ENCODE data around the gene FMN2. TPM values are rescaled to one million over a fixed set of nuclear protein-coding genes. Genes with fewer than 3 reads are reported as not detected.

FMN2 gene
- total RNA-seq, 1 donor from 2014 or later = 150 TPM

DNA sequence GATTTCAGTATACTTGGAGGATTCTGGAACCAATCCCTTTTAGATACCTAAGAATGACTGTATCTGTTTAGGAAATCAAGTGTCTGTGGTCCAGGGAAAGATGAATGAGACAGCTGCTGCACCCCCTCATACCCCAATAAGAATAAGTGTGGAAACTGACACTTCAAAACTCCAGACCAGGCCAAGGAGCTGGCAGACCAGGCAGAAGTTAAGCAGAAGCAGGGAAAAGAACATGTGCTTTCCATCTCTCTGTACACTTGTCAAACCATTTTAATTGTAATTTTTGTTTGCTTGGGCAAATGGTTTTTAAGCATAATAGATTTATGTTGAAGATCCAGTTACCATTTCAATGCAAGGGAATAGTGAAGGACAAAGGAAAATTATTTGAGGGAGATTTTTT, 420.1 kb downstream of the FMN2 start:
- H3K9me3 Mint-ChIP-seq (ENCODE audit: unreplicated experiment) = no peaks in the 10 kb centered on the region
- H3K36me3 Mint-ChIP-seq (ENCODE audit: unreplicated experiment) = no peaks in the 10 kb centered on the region
- no peak overlapping the region for H3K27ac Mint-ChIP-seq (ENCODE audit: unreplicated experiment)
- no peaks in the 10 kb centered on the region for H3K27me3 Mint-ChIP-seq (ENCODE audit: unreplicated experiment)
- no peak overlapping the region for H3K4me3 Mint-ChIP-seq (ENCODE audit: unreplicated experiment)
- H3K4me1 Mint-ChIP-seq (ENCODE audit: low read depth, unreplicated experiment) = no peaks in the 10 kb centered on the region
- DNase-seq = no peak
- TF ChIP-seq, protein P1, sequence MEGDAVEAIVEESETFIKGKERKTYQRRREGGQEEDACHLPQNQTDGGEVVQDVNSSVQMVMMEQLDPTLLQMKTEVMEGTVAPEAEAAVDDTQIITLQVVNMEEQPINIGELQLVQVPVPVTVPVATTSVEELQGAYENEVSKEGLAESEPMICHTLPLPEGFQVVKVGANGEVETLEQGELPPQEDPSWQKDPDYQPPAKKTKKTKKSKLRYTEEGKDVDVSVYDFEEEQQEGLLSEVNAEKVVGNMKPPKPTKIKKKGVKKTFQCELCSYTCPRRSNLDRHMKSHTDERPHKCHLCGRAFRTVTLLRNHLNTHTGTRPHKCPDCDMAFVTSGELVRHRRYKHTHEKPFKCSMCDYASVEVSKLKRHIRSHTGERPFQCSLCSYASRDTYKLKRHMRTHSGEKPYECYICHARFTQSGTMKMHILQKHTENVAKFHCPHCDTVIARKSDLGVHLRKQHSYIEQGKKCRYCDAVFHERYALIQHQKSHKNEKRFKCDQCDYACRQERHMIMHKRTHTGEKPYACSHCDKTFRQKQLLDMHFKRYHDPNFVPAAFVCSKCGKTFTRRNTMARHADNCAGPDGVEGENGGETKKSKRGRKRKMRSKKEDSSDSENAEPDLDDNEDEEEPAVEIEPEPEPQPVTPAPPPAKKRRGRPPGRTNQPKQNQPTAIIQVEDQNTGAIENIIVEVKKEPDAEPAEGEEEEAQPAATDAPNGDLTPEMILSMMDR (IDR thresholded peaks at IDR 0.05; ENCODE audit: partially characterized antibody, unreplicated experiment) = no peak

DNA sequence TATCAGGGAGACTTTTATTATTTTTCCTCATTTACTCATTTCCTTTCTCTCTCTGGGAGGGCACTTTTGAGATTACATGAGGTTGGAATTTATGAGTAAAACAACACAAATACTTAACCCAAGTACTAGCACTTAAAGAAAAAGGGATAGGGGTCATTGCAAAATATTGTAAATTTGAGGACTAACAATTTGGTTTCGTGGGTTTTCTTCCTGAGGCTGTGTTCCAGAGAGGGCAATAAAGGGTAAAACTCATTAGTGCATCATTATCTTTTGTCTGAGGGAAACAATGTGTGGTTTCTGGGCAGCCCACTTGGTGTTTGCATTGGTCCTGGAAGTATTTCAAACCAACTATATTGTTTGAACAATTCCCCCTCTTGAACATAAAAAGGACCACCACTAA, 423.8 kb downstream of the FMN2 start:
- DNase-seq = no peak
- Mint-ChIP-seq H3K4me1 (ENCODE audit: low read depth, unreplicated experiment) (no peaks in the 10 kb centered on the region), H3K27me3 (ENCODE audit: unreplicated experiment) (no peaks in the 10 kb centered on the region), H3K27ac (ENCODE audit: unreplicated experiment) (no peak overlapping the region), H3K36me3 (ENCODE audit: unreplicated experiment) (no peaks in the 10 kb centered on the region), H3K9me3 (ENCODE audit: unreplicated experiment) (no peaks in the 10 kb centered on the region), H3K4me3 (ENCODE audit: unreplicated experiment) (no peak overlapping the region)
- TF ChIP-seq, protein P1 (IDR thresholded peaks at IDR 0.05; ENCODE audit: partially characterized antibody, unreplicated experiment) = no peak

DNA sequence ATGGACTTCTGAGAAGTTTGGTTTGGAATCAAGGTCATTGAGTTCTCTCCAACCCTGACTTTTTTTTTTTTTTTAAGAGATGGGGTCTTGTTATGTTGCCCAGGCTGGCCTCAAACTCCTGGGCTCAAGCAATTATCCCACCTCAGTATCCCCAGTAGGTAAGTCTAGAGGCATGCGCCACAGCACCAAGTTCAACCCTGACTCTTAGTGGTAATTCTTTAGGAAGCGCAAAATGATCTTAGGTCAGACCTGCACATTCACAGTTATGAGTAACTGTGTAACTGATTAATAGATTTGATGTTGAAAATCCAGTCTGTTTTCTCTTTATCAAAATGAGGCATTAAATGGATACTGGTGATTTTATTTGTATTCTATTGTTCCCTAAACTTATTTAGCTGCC, 424.4 kb downstream of the FMN2 start:
- DNase-seq = no peak
- no peaks in the 10 kb centered on the region for H3K9me3 Mint-ChIP-seq (ENCODE audit: unreplicated experiment)
- H3K4me3 Mint-ChIP-seq (ENCODE audit: unreplicated experiment) = no peak overlapping the region
- H3K4me1 Mint-ChIP-seq (ENCODE audit: low read depth, unreplicated experiment) = no peaks in the 10 kb centered on the region
- no peaks in the 10 kb centered on the region for H3K27me3 Mint-ChIP-seq (ENCODE audit: unreplicated experiment)
- H3K27ac Mint-ChIP-seq (ENCODE audit: unreplicated experiment) = no peak overlapping the region
- no peaks in the 10 kb centered on the region for H3K36me3 Mint-ChIP-seq (ENCODE audit: unreplicated experiment)
- TF ChIP-seq, protein P1 (IDR thresholded peaks at IDR 0.05; ENCODE audit: partially characterized antibody, unreplicated experiment) = no peak

DNA sequence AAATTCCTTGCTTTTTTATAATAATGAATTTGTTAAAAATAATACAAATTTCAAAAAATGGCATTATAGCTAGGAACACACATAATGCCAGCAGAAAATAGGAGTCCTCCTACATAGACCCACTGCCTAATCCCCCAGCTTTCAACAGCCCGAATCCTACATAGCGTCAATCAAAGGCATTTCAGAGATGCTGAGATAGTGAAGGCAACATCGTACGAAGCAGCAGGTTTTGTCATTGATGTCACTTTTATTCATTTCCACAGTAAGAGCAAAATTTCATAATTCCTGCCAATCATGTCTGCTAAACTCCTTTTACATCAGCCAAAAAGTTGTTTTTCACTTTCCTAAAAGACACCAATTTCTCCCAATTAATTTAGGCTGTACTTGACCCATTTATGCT, 426.2 kb downstream of the FMN2 start:
- H3K27me3 Mint-ChIP-seq (ENCODE audit: unreplicated experiment) = no peaks in the 10 kb centered on the region

DNA sequence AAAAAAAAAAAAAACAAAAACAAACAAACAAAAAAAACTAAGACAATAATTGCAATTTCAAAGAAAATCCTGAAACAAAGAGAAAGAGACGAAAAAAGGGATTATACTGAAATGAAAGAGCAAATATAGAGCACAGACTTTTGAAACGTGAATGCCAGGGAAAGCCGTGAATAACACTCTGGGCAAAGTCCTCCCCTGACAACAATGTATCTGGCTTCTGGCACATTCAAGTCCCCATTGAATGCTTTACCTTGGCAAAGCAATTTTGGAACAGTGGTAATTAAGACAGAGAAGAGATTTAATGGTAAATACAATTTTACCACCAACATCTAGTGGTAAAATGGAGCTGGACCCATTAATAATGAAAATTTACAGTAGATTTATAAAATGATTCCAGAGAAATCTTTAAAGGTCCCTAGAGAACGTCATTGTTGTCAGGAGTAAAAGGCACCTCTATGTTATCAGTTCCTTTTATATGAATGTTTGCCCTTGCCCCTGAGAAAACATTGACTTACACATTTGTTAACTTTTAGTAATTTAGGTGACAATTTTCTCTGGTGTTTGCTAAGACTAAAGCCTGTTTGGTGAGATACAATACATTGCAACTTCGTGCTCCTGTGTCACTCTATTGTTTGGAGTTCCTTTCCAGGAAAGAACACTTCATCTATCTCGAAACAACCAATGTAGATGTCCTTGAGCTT, 430.6 kb downstream of the FMN2 start:
- no peak overlapping the region for H3K4me3 Mint-ChIP-seq (ENCODE audit: unreplicated experiment)
- peaks cover 2% of the 10 kb centered on the region for H3K27me3 Mint-ChIP-seq (ENCODE audit: unreplicated experiment)
- H3K9me3 Mint-ChIP-seq (ENCODE audit: unreplicated experiment) = no peaks in the 10 kb centered on the region

More for the DNA sequence above, 426.2 kb downstream of the FMN2 start:
- Mint-ChIP-seq H3K4me1 (ENCODE audit: low read depth, unreplicated experiment) (no peaks in the 10 kb centered on the region), H3K9me3 (ENCODE audit: unreplicated experiment) (no peaks in the 10 kb centered on the region), H3K4me3 (ENCODE audit: unreplicated experiment) (no peak overlapping the region), H3K27ac (ENCODE audit: unreplicated experiment) (no peak overlapping the region), H3K36me3 (ENCODE audit: unreplicated experiment) (no peaks in the 10 kb centered on the region)
- DNase-seq = no peak
- TF ChIP-seq, protein P1 (IDR thresholded peaks at IDR 0.05; ENCODE audit: partially characterized antibody, unreplicated experiment) = no peak

More for the DNA sequence above, 430.6 kb downstream of the FMN2 start:
- peaks cover 8% of the 10 kb centered on the region for H3K4me1 Mint-ChIP-seq (ENCODE audit: low read depth, unreplicated experiment)
- H3K27ac Mint-ChIP-seq (ENCODE audit: unreplicated experiment) = no peak overlapping the region
- DNase-seq = no peak
- no peaks in the 10 kb centered on the region for H3K36me3 Mint-ChIP-seq (ENCODE audit: unreplicated experiment)
- TF ChIP-seq, protein P1 (IDR thresholded peaks at IDR 0.05; ENCODE audit: partially characterized antibody, unreplicated experiment) = no peak
